HepG2 (cell line): ENCODE data around the gene STARD5. TPM values are rescaled to one million over a fixed set of nuclear protein-coding genes. Genes with fewer than 3 reads are reported as not detected.

Experiments used
- polyA plus RNA-seq, 8 experiments: library from polyadenylated mRNA; depleted of rRNA in 3 of 8; stranded (reverse) in 7 of 8; unstranded in 1 of 8; fragments of >200 nt; fragmentation: Illumina TruSeq in 4 of 8; extraction: Trizol in 4 of 8; gene quantifications; 2 replicates each; pipeline versions ENCODE4 v1.2.1 to v1.2.3, GENCODE V29; 2011 to 2016; ENCODE audit warnings: low read depth in 4 of 8, missing spikeins in 1 of 8, mixed read lengths in 1 of 8; ENCODE audit not compliant: insufficient read depth in 1 of 8
- total RNA-seq, 5 experiments: library from RNA; depleted of rRNA; stranded (reverse); fragments of >200 nt; fragmentation: Illumina TruSeq; extraction: Trizol; gene quantifications; 2 replicates each; pipeline ENCODE4 v1.2.3, GENCODE V29; 2016; ENCODE audit warnings: low read depth in 1 of 5

Gene STARD5
- total and polyA plus RNA-seq, 2 of the 13 experiments (the other 11 are each of a cell fraction or from before 2014, with no cell fraction given), result 3.1 to 3.5 TPM

Other genes starting within 250 kb of the STARD5 start
- gene CFAP161, start 189.9 kb downstream of the STARD5 start, total RNA-seq (2016; rRNA removed; fragmentation: Illumina TruSeq; extraction: Trizol), result not detected in 2 replicates
- not detected in 2 replicates for gene CFAP161, start 189.9 kb downstream of the STARD5 start, polyA plus RNA-seq (2011; rRNA removed)
- not detected in 2 replicates for gene IL16, start 127.3 kb downstream of the STARD5 start, total RNA-seq (2016; rRNA removed; fragmentation: Illumina TruSeq; extraction: Trizol)
- gene IL16, start 127.3 kb downstream of the STARD5 start, polyA plus RNA-seq (2011; rRNA removed), result 0.03 TPM in 2 replicates
- not detected in 2 replicates for gene TMC3, start 50.1 kb upstream of the STARD5 start, total RNA-seq (2016; rRNA removed; fragmentation: Illumina TruSeq; extraction: Trizol)
- gene TMC3, start 50.1 kb upstream of the STARD5 start, polyA plus RNA-seq (2011; rRNA removed), result not detected in 2 replicates